Measurements from ENCODE around the gene ENTR1. TPM values are rescaled to one million over a fixed set of nuclear protein-coding genes. Genes with fewer than 3 reads are reported as not detected.

Gene ENTR1
- polyA plus RNA-seq, 1 donor from 2014 or later, result 63.7 TPM

DNA sequence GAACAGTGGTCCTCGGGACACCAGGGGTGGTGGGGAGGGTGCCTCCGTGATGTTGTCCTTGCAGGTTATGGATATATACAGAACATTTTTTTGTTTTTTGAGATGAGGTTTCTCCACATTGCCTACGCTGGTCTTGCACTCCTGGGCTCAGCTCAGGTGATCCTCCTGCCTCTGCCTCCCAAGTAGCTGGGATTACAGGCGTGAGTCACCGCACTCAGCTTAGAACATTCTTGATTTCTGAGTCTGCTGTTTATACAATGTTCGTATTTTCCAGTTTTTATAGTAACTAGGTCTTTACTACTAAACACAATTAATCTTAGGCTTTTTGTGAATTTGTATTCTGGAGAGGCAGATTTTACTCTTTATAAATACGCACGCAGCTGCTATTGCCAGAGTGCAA lies 6.0 kb upstream of the ENTR1 start:
- H3K79me2 ChIP-seq (replicated peaks; ENCODE audit: insufficient read depth, low read length), result peaks cover 17% of the 10 kb centered on the region
- TF ChIP-seq POLR2AphosphoS5 (IDR thresholded peaks at IDR 0.05) (no peak), EZH2 (IDR thresholded peaks at IDR 0.05; ENCODE audit: borderline replicate concordance, insufficient read depth, low read length, poor library complexity, severe bottlenecking) (no peak), EP300 (conservative IDR thresholded peaks at IDR 0.05; ENCODE audit: poor library complexity, severe bottlenecking) (no peak), RAD21 (conservative IDR thresholded peaks at IDR 0.05) (no peak), SMC3 (conservative IDR thresholded peaks at IDR 0.05; ENCODE audit: poor library complexity) (no peak), TAF1 (IDR thresholded peaks at IDR 0.05; ENCODE audit: low read depth) (no peak), MXI1 (conservative IDR thresholded peaks at IDR 0.05; ENCODE audit: poor library complexity, severe bottlenecking) (no peak)
- TF ChIP-seq, protein P1, sequence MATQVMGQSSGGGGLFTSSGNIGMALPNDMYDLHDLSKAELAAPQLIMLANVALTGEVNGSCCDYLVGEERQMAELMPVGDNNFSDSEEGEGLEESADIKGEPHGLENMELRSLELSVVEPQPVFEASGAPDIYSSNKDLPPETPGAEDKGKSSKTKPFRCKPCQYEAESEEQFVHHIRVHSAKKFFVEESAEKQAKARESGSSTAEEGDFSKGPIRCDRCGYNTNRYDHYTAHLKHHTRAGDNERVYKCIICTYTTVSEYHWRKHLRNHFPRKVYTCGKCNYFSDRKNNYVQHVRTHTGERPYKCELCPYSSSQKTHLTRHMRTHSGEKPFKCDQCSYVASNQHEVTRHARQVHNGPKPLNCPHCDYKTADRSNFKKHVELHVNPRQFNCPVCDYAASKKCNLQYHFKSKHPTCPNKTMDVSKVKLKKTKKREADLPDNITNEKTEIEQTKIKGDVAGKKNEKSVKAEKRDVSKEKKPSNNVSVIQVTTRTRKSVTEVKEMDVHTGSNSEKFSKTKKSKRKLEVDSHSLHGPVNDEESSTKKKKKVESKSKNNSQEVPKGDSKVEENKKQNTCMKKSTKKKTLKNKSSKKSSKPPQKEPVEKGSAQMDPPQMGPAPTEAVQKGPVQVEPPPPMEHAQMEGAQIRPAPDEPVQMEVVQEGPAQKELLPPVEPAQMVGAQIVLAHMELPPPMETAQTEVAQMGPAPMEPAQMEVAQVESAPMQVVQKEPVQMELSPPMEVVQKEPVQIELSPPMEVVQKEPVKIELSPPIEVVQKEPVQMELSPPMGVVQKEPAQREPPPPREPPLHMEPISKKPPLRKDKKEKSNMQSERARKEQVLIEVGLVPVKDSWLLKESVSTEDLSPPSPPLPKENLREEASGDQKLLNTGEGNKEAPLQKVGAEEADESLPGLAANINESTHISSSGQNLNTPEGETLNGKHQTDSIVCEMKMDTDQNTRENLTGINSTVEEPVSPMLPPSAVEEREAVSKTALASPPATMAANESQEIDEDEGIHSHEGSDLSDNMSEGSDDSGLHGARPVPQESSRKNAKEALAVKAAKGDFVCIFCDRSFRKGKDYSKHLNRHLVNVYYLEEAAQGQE (IDR thresholded peaks at IDR 0.05; ENCODE audit: borderline replicate concordance), result no peak
- TF ChIP-seq, protein P2, sequence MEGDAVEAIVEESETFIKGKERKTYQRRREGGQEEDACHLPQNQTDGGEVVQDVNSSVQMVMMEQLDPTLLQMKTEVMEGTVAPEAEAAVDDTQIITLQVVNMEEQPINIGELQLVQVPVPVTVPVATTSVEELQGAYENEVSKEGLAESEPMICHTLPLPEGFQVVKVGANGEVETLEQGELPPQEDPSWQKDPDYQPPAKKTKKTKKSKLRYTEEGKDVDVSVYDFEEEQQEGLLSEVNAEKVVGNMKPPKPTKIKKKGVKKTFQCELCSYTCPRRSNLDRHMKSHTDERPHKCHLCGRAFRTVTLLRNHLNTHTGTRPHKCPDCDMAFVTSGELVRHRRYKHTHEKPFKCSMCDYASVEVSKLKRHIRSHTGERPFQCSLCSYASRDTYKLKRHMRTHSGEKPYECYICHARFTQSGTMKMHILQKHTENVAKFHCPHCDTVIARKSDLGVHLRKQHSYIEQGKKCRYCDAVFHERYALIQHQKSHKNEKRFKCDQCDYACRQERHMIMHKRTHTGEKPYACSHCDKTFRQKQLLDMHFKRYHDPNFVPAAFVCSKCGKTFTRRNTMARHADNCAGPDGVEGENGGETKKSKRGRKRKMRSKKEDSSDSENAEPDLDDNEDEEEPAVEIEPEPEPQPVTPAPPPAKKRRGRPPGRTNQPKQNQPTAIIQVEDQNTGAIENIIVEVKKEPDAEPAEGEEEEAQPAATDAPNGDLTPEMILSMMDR (IDR thresholded peaks at IDR 0.05; ENCODE audit: poor library complexity, severe bottlenecking), result no peak
- H3K9me3 ChIP-seq (ENCODE audit: low read length), result no peaks in the 10 kb centered on the region
- H2AFZ ChIP-seq (ENCODE audit: low read depth, low read length), result no peak overlapping the region
- no peak overlapping the region for H3K4me3 ChIP-seq (ENCODE audit: low read length)
- H3K4me2 ChIP-seq (ENCODE audit: low read length), result no peak overlapping the region
- no peaks in the 10 kb centered on the region for H3K36me3 ChIP-seq (ENCODE audit: insufficient read depth, low read length)
- H4K20me1 ChIP-seq (ENCODE audit: insufficient read depth), result no peaks in the 10 kb centered on the region
- H3K9ac ChIP-seq (ENCODE audit: low read length), result no peak overlapping the region
- no peaks in the 10 kb centered on the region for H3F3A ChIP-seq (ENCODE audit: insufficient read depth, low read length, poor library complexity, severe bottlenecking)
- no peaks in the 10 kb centered on the region for H3K27me3 ChIP-seq (ENCODE audit: insufficient read depth, low read depth, low read length)
- no peaks in the 10 kb centered on the region for H3K9me2 ChIP-seq (ENCODE audit: insufficient read depth, low read length)
- no peak overlapping the region for H3K27ac ChIP-seq (ENCODE audit: low read length)

DNA sequence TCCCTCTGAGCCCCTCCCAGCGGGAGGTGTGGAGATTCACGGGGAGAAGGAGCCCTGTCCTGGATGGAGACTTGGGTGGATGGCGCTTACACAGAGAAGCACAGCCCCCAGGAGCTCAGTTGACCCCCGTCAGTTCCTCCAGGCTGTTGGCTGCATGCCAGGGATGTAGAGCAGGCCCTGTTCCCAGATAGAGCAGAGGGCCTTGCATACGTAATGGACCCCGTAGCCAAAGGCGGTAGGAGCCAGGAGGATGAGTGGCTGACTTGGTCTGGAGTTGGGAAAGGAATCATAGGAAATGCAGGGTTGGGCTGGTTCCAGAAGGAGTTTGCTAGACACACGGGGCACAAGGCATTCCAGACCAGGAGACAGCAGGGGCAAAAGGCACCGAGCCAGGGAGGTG lies 2.5 kb upstream of the ENTR1 start:
- H3K9me2 ChIP-seq (ENCODE audit: insufficient read depth, low read length), result no peaks in the 10 kb centered on the region
- no peak overlapping the region for H3K4me3 ChIP-seq (ENCODE audit: low read length)
- no peak overlapping the region for H3K4me2 ChIP-seq (ENCODE audit: low read length)
- no peak overlapping the region for H3K9ac ChIP-seq (ENCODE audit: low read length)
- TF ChIP-seq, protein P1 (IDR thresholded peaks at IDR 0.05; ENCODE audit: borderline replicate concordance), result no peak
- no peak for TF ChIP-seq TAF1 (IDR thresholded peaks at IDR 0.05; ENCODE audit: low read depth)
- TF ChIP-seq EZH2 (IDR thresholded peaks at IDR 0.05; ENCODE audit: borderline replicate concordance, insufficient read depth, low read length, poor library complexity, severe bottlenecking), result no peak
- TF ChIP-seq EP300 (conservative IDR thresholded peaks at IDR 0.05; ENCODE audit: poor library complexity, severe bottlenecking), result no peak
- H4K20me1 ChIP-seq (ENCODE audit: insufficient read depth), result no peaks in the 10 kb centered on the region
- no peak overlapping the region for H2AFZ ChIP-seq (ENCODE audit: low read depth, low read length)
- no peaks in the 10 kb centered on the region for H3K36me3 ChIP-seq (ENCODE audit: insufficient read depth, low read length)
- H3K79me2 ChIP-seq (replicated peaks; ENCODE audit: insufficient read depth, low read length), result peaks cover 34% of the 10 kb centered on the region
- H3F3A ChIP-seq (ENCODE audit: insufficient read depth, low read length, poor library complexity, severe bottlenecking), result no peaks in the 10 kb centered on the region
- no peaks in the 10 kb centered on the region for H3K27me3 ChIP-seq (ENCODE audit: insufficient read depth, low read depth, low read length)
- H3K9me3 ChIP-seq (ENCODE audit: low read length), result no peaks in the 10 kb centered on the region
- no peak overlapping the region for H3K27ac ChIP-seq (ENCODE audit: low read length)

Data from neural cell (in vitro differentiated cells).